IPS-NIHi7 (cell line): ENCODE measurements around the gene BICDL2.
"Not testable (repeated sequence)": the region's sequence is repeated elsewhere in the genome, so short reads cannot be mapped to it uniquely, and the experiment has no call there.

ENCODE experiments used
- DNase-seq: peaks from one replicate; pipeline ENCODE4 v3.0.0; 2012; ENCODE audit warnings: mixed read lengths; ENCODE audit errors: extremely low spot score

The BICDL2 gene

DNA sequence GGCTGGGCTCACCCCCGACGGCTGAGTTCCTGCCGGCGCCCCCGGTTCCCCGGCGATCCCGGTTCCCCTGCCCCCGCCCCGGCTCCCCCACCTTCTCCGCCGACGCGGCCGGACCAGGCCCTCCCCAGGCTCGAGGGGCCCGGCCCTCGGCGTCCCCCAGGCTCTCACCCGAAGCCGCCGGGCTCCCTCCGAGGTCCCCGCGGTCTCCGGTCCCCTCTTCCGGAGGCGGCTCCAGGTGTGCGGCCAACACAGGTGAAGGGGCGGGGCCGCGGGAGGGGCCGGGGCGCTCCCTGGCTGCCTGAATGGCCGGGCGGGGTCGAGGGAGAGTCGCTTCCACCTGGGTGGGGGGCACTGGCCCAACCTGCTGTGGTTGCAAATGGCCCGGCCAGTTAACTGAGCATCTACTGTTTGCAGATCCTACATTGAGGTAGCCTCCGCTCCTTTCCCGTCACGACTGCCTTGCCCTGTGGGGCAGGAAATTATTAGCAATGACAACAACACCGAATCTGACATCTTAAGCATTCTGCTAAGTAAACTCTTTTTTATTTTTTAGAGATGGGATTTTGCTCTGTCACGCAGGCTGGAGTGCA is at the start of gene BICDL2:
TSS of gene BICDL2 (minus strand) at position 219 of the 590 bp plus-strand sequence. CDS start 1,448 bp downstream, outside the sequence.
- DNase-seq = peak; percentile 80

- no peak for DNase-seq
Observed at GRCh38 chr16:3085868-3086595, 49.3 kb upstream of the BICDL2 start.

DNA sequence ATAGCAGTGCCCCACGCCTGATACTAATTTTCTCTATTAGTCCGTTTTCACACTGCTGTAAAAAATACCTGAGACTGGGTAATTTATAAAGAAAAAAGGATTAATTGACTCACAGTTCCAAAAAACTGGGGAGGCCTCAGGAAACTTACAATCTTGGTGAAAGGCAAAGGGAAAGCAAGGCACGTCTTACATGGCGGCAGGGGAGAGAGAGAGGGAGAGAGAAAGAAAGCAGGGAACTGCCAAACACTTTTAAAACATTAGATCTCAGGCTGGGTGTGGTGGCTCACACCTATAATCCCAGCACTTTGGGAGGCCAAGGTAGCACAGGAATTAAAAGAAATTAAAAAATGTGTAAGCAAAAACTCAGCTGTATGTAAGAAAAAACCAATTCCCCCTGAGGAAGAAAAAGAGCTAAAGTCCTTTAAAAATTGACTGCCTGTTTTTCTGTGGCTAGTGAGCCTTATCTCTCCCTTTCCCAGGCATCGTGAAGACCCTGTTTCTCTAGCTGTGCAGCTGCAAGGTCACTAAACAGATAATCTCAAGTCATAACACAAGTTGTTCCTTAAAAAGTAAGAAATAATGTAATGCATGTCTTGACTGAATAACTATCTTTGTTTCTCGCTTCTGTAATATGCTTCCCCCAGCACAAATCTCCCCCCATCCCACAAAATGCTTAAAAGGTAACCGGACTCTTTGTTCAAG is 48.4 kb upstream of the BICDL2 start:
- no peak for DNase-seq

DNA sequence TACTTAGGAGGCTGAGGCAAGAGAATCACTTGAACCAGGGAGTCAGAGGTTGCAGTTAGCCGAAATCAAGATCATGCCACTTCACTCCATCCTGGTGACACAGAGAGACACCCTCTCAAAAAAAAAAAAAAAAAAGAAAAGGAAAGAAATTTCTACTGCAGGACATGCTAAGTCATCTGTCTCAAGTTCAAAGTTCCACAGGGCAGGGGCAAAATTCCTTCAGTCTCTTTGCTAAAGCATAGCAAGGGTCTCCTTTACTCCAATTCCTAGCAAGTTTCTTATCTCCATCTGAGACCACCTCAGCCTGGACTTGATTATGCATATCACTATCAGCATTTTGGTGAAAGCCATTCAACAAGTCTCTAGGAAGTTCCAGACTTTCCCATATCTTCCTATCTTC is 47.7 kb upstream of the BICDL2 start:
- DNase-seq = no peak

DNA sequence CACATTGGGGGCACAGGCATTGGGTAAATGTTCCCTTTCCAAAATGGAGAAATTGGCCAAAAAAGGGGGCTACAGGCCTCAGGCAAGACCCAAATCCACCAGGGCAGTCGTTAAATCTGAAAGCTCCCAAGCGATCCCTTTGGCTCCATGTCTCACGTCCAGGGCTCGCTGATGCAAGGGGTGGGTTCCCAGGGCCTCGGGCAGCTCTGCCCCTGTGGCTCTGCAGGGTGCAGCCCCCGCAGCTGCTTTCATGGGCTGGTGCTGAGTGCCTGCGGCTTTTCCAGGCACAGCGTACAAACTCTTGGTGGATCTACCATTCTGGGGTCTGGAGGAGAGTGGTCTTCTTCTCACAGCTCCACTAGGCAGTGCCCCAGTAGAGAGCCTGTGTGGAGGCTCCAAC is 46.7 kb upstream of the BICDL2 start:
- not testable (repeated sequence) for DNase-seq

GRCh38 chr16:3081957-3082356 is 45.2 kb upstream of the BICDL2 start:
- DNase-seq = not testable (repeated sequence)

DNA sequence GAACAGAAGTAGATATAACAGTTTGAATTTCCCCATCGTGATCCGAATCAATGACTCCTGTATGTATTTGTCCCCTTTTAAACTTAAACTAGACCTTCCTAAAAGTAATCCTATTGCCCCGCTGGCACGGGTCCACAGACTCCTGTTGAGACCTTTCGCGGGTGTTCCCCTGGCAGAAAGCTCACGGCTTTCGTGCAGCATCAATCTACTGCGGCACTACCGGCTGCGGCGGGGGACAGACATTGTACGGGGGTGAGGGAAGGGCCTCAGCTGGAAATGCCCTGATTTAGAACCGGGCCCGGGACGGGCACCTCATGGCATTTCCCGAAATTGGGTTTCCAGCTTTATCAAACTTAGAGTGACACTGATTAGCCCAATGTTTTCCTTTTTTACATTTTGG is 43.3 kb upstream of the BICDL2 start:
- no peak for DNase-seq

- DNase-seq = no peak
Observed at GRCh38 chr16:3076577-3076976, 39.8 kb upstream of the BICDL2 start.

DNA sequence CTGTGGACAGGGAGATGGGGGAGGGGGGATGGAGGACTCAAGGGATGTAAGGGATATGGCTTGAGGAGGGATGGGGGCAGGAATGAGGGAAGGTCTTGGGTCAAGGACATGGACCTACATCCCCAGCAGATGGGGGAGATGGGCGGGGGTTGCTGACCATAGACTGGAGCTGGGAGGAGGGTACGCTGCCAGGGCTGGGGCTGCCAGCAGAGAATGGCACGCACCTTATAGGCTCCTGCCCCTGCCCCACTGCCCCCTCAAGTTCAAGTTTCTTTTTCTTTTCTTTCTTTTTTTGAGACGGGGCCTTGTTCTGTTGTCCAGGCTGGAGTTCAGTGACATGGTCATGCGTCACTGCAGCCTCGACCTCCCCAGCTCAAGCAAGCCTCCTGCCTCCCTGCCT is 39.2 kb upstream of the BICDL2 start:
- not testable (repeated sequence) for DNase-seq

DNA sequence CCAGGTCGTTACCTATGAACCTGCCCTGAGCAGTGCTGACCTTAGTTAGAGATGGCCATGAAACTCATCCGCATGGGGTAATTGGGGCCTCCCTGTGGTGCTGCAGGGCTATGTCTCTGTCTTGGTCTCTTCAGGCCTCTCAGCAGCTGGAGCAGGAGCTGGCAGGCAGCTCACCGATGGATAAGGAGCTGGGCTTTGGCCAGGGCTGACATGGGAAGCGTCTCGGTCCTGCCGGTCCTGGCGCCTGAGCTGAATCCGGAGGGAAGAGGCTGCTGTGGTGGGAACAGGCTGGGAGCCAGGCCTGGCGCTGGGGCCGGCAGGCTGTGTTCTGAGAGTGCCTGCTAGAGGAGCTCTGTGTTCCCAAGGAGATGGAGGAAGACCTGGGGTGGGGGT is 38.8 kb upstream of the BICDL2 start:
- no peak for DNase-seq

DNA sequence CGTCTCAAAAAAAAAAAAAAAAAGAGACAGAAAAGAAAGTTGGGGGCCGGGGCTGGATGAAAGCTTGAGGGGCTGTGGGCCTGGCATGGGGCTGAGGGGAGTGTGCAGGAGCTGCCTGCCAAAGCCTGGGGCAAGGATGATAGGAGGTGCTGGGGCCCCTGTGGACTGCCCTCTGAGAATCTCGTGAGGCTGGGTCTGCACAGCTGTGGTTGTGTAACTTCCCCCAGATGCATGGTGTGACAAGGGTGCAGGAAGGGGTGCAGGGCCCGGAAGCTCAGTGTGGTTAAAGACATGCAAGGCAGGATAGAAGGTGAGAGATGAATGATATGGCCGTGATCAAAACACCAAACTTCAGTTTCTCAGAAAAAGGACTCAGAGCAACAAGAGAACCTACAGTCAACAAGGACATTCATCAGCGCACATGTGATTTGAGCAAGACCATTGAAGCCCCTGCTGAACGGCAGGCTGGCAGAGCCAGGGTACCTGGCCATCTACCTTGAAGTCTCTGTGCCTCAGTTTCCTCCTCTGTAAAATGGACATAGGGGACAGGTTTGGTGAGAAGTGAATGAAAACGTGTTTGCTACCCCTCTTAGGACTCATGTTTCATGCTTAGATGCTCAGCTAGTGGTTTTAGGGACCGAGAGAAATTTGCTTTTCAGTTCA is 38.2 kb upstream of the BICDL2 start:
- no peak for DNase-seq

DNA sequence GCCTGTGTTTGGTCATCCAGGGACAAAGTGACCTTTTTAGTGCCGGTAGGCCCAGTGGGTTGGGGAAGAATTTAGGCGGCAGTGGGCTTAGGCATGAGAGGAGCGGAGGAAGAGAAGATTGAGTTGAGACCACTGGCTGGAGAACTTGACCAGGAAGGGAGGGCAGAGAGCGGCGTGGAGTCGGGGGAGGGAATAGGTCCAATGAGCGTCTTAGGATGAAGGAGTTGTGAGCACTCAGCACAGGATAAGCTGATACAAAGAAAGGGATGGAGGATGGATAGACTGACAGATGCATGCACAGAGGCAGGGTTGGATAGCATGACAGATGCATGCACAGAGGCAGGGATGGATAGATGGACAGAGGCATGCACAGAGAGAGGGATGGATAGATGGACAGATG is 36.7 kb upstream of the BICDL2 start:
- no peak for DNase-seq

DNA sequence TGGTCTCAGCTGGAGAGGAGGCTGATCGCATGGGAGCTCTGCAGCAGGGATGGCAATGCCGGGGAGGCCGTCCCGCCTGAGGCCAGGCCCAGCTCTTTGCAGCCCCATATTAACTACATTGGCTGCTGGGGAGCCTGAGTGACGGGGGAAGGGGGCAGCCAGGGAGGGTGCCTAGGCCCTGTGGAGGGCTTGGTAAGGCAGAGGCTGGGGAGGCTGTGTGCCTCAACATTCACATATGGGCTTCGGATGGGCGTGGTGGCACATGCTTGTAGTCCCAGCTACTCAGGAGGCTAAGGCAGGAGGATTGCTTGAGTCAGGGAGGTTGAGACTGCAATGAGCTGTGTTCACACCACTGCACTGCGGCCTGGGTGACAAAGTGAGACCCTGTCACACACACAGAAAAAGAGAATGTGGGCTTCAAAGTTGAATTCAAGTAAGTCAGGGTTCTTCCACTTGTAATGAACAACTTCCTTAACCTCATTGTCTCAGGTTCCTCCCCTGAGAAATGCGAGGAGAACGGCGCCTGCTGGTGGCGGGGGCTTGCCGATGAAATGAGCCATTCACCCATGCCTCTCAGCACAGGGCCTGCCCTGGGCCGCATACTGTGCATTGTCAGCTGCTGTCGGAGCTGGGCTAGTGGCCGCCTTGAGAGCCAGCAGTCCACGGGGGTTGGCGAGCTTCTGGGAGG is 36.0 kb upstream of the BICDL2 start:
- DNase-seq = not testable (repeated sequence)

DNA sequence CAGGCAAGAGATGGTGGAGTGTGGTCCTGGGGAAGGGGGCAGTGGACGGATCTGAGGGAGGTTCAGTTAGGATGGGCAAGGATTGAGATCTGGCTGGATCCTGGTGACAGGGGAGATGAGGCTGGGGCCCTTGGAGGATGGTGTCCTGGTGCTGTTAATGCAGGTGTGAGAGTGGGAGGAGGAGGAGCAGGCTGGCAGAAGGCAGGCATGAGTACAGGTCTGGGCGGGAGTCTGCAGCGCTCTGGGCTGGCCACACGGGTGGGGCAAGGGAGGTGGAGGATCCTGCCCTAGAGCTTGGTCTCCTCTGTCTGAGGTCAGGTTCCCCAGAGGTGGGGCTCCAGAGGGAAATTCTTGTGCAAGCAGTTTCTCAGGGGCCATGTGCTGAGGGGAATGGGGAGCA is 35.4 kb upstream of the BICDL2 start:
- DNase-seq = not testable (repeated sequence)

GRCh38 chr16:3071655-3072054 is 34.9 kb upstream of the BICDL2 start:
- no peak for DNase-seq

DNA sequence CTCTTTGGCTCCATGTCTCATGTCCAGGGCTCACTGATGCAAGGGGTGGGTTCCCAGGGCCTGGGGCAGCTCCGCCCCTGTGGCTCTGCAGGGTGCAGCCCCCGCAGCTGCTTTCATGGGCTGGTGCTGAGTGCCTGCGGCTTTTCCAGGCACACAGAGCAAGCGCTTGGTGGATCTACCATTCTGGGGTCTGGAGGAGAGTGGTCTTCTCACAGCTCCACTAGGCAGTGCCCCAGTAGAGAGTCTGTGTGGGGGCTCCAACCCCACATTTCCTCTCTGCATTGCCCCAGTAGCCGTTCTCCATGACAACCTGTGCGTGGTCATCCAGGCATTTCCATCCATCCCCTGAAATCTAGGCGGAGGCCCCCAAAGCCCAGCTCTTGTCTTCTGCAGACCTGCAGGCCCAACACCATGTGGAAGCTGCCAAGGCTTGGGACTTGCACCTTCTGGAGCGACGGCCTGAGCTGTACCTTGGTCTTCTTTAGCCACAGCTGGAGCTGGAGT is 33.9 kb upstream of the BICDL2 start:
- DNase-seq = no peak

GRCh38 chr16:3069146-3069545 is 32.4 kb upstream of the BICDL2 start:
- not testable (repeated sequence) for DNase-seq

DNA sequence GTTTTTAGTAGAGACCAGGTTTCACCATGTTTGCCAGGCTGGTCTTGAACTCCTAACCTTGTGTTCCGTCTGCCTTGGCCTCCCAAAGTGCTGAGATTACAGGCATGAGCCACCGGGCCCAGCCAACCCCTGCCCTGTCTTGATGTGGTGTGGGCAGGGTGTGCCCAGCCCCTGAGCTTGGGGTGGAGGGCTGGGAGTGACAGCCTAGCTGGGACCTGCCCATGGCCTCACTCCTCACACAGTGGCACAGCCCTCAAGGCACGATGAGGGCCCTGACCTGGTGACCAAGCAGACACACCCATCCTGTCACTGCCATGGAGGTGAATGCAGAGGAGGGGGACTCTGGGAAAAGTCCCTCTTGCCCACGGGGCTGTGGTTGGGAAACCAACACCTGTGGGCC is 31.7 kb upstream of the BICDL2 start:
- DNase-seq = no peak

GRCh38 chr16:3066440-3066748 is 29.6 kb upstream of the BICDL2 start:
- no peak for DNase-seq

- DNase-seq = no peak
Observed at GRCh38 chr16:3065742-3066439, 29.1 kb upstream of the BICDL2 start.

- peak; percentile 42 for DNase-seq
Observed at GRCh38 chr16:3065069-3065741, 28.5 kb upstream of the BICDL2 start, which contains the start of gene IL32. IL32 (plus strand) TSS chr16:3065640; CDS start chr16:3065812, 172 bp downstream.
